ENCODE results near the gene TP53TG5.

Gene TP53TG5

GRCh38 chr20:45413479-45413878 lies 35.4 kb upstream of the TP53TG5 start:
- TF ChIP-seq RARB (CRISPR knock-in tag; IDR thresholded peaks at IDR 0.05) (no peak), ZNF8 (CRISPR knock-in tag; IDR thresholded peaks at IDR 0.05) (no peak), ZNF565 (CRISPR knock-in tag; conservative IDR thresholded peaks at IDR 0.05; ENCODE audit: low read depth) (no peak)

GRCh38 chr20:45412653-45413052 lies 34.5 kb upstream of the TP53TG5 start:
- no peak for ATAC-seq
- TF ChIP-seq ZFP3 (CRISPR knock-in tag; IDR thresholded peaks at IDR 0.05) (no peak), ARNTL (CRISPR knock-in tag; IDR thresholded peaks at IDR 0.05; ENCODE audit: borderline replicate concordance, low read depth) (no peak), OSR1 (CRISPR knock-in tag; IDR thresholded peaks at IDR 0.05) (no peak), POU6F1 (CRISPR knock-in tag; IDR thresholded peaks at IDR 0.05; ENCODE audit: borderline replicate concordance, low read depth) (no peak), ZFP30 (CRISPR knock-in tag; IDR thresholded peaks at IDR 0.05) (no peak), CSDC2 (CRISPR knock-in tag; IDR thresholded peaks at IDR 0.05) (no peak), RARB (CRISPR knock-in tag; IDR thresholded peaks at IDR 0.05) (no peak), SNAI2 (CRISPR knock-in tag; IDR thresholded peaks at IDR 0.05) (no peak), TSHZ2 (CRISPR knock-in tag; IDR thresholded peaks at IDR 0.05) (no peak), ZNF8 (CRISPR knock-in tag; IDR thresholded peaks at IDR 0.05) (no peak), BACH2 (CRISPR knock-in tag; IDR thresholded peaks at IDR 0.05; ENCODE audit: borderline replicate concordance) (no peak), TOX (CRISPR knock-in tag; IDR thresholded peaks at IDR 0.05; ENCODE audit: borderline replicate concordance) (no peak), PPARA (CRISPR knock-in tag; IDR thresholded peaks at IDR 0.05; ENCODE audit: borderline replicate concordance) (no peak), ZC3H10 (CRISPR knock-in tag; IDR thresholded peaks at IDR 0.05) (no peak), ZNF70 (CRISPR knock-in tag; IDR thresholded peaks at IDR 0.05) (no peak), ESRRG (CRISPR knock-in tag; IDR thresholded peaks at IDR 0.05) (no peak), CREB5 (CRISPR knock-in tag; IDR thresholded peaks at IDR 0.05; ENCODE audit: low read depth) (no peak), PATZ1 (CRISPR knock-in tag; IDR thresholded peaks at IDR 0.05; ENCODE audit: borderline replicate concordance) (no peak), ZNF565 (CRISPR knock-in tag; conservative IDR thresholded peaks at IDR 0.05; ENCODE audit: low read depth) (no peak)

More at GRCh38 chr20:45413479-45413878, 35.4 kb upstream of the TP53TG5 start:
- no peak for ATAC-seq

GRCh38 chr20:45410887-45411286 lies 32.8 kb upstream of the TP53TG5 start:
- no peak for ATAC-seq
- TF ChIP-seq SNAI2 (CRISPR knock-in tag; IDR thresholded peaks at IDR 0.05) (no peak), PPARA (CRISPR knock-in tag; IDR thresholded peaks at IDR 0.05; ENCODE audit: borderline replicate concordance) (no peak), POU6F1 (CRISPR knock-in tag; IDR thresholded peaks at IDR 0.05; ENCODE audit: borderline replicate concordance, low read depth) (no peak), ZNF565 (CRISPR knock-in tag; conservative IDR thresholded peaks at IDR 0.05; ENCODE audit: low read depth) (no peak), RARB (CRISPR knock-in tag; IDR thresholded peaks at IDR 0.05) (no peak)
